ENCODE data around the gene ACOT7. TPM values are rescaled to one million over a fixed set of nuclear protein-coding genes. Genes with fewer than 3 reads are reported as not detected.

ACOT7 gene
- total RNA-seq, 1 experiment from 2014 or later: 120 TPM

DNA sequence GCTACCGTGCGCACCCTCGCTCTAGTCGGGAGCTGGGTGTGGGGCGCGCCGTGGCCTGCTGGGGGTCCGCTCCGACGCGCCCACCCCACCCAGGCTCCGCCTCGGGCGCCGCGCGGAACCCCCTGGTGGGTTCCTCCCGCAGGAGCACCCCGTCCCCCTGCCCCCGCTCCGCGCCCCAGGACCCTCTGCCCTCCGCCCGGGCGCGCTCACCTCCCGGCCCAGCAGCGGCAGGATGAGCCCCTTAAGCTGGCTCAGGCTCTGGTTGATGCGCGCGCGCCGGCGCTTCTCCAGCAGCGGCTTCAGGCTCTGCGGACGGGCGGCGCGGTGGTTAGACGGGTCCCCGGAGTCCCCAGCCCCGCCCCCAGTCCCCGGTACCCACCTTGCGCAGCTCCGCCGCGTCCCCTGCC lies 25.8 kb upstream of the ACOT7 start:
- Histone ChIP-seq H3K4me3 (ENCODE audit: low read depth in 2 of 2, low read length in 2 of 2) (peak overlapping the region; percentile 41 to 45), H3K4me1 (ENCODE audit: control insufficient read depth, insufficient read depth, low read length) (peaks cover 23% of the 10 kb centered on the region), H3K27me3 (ENCODE audit: control insufficient read depth, insufficient read depth, low read length) (no peaks in the 10 kb centered on the region), H3K36me3 (ENCODE audit: control insufficient read depth, insufficient read depth, low read length) (no peaks in the 10 kb centered on the region; the same call in 1 of the 2 replicates), H3K27ac (ENCODE audit: low read length) (no peak overlapping the region), H3K9me3 (ENCODE audit: control insufficient read depth, insufficient read depth, low read depth, low read length) (no peaks in the 10 kb centered on the region)
- ChIA-PET POLR2A (interaction anchor here (0.6 kb wide), 2 partner anchors 184 to 1630 kb away, joined by 3 to 7 read pairs; no protein-coding TSS in a partner anchor), CTCF (interaction anchor here (0.5 to 1.8 kb wide), 5 partner anchors 18 to 214 kb away, joined by 3 to 11 read pairs (median 4); no protein-coding TSS in a partner anchor)
- no TSS peak for BruUV-seq (replicated peaks)
- in situ Hi-C loops (cut with HindIII; ENCODE audit: low pct_unique_long_range_greater_than_20kb, low sequenced_read_pairs): no loop called here
- TF ChIP-seq REST (IDR thresholded peaks at IDR 0.05; ENCODE audit: insufficient read depth in 1 of 2, low read depth in 2 of 2, low read length in 1 of 2): no peak
- no peak for TF ChIP-seq SIN3A (IDR thresholded peaks at IDR 0.05; ENCODE audit: borderline replicate concordance, insufficient read depth, low read depth, low read length)
- TF ChIP-seq, protein P1, sequence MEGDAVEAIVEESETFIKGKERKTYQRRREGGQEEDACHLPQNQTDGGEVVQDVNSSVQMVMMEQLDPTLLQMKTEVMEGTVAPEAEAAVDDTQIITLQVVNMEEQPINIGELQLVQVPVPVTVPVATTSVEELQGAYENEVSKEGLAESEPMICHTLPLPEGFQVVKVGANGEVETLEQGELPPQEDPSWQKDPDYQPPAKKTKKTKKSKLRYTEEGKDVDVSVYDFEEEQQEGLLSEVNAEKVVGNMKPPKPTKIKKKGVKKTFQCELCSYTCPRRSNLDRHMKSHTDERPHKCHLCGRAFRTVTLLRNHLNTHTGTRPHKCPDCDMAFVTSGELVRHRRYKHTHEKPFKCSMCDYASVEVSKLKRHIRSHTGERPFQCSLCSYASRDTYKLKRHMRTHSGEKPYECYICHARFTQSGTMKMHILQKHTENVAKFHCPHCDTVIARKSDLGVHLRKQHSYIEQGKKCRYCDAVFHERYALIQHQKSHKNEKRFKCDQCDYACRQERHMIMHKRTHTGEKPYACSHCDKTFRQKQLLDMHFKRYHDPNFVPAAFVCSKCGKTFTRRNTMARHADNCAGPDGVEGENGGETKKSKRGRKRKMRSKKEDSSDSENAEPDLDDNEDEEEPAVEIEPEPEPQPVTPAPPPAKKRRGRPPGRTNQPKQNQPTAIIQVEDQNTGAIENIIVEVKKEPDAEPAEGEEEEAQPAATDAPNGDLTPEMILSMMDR (IDR thresholded peaks at IDR 0.05): no peak
- no peak for TF ChIP-seq TCF7L2 (IDR thresholded peaks at IDR 0.05; ENCODE audit: low read depth, low read length)
- no peak for TF ChIP-seq POLR2AphosphoS5 (IDR thresholded peaks at IDR 0.05; ENCODE audit: low read depth, low read length)
- intact Hi-C loops (cut with micrococcal nuclease; ENCODE audit: unreplicated experiment): no loop called here
- ATAC-seq: peak; percentile 54
- DNase-seq (ENCODE audit: low read depth, low spot score): no peak

DNA sequence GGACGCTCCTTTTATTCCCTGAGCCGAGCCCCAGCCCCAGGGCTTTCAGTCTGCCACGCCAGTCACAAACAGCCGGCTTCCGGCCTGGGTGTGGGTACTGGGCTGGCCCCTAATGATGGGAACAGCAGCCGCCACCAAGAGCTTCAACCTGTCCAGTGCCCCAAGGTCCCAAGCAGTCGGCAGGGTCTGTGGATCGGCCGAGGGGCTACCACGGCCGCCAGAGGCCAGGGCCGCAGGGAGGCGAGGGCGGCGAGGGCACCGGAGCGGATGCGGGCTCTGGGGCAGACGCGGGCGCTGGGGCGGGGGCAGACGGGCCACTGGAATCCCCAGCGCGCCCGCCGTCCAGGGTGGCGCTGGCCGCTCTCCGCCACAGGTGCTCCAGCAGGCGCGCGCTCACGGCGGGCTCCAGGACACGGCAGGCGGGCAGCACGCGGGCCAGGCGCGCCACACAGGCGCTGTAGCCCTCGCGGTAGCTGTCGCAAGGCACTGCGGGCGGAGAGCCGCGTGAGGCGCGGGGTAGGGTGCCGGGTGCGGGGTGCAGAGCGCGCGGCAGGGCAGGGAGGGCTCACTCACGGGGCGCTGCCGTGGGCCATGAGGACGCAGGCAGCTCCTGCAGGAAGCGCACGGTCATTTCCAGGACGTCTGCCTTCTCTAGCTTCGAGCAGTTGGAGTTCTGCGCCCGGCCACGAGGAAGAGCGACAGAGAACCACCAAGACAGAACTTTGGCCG lies 25.3 kb upstream of the ACOT7 start:
- in situ Hi-C loops (cut with HindIII; ENCODE audit: low pct_unique_long_range_greater_than_20kb, low sequenced_read_pairs): no loop called here
- H3K27ac ChIP-seq (ENCODE audit: low read length): no peak overlapping the region
- no peak for DNase-seq (ENCODE audit: low read depth, low spot score)

More for the DNA sequence above, 25.3 kb upstream of the ACOT7 start:
- intact Hi-C loops (cut with micrococcal nuclease; ENCODE audit: unreplicated experiment): no loop called here
- Histone ChIP-seq H3K4me1 (ENCODE audit: control insufficient read depth, insufficient read depth, low read length) (peaks cover 21% of the 10 kb centered on the region), H3K9me3 (ENCODE audit: control insufficient read depth, insufficient read depth, low read depth, low read length) (no peaks in the 10 kb centered on the region), H3K36me3 (ENCODE audit: control insufficient read depth, insufficient read depth, low read length) (no peaks in the 10 kb centered on the region; the same call in 1 of the 2 replicates), H3K27me3 (ENCODE audit: control insufficient read depth, insufficient read depth, low read length) (no peaks in the 10 kb centered on the region), H3K4me3 (ENCODE audit: low read depth in 2 of 2, low read length in 2 of 2) (peak overlapping the region; percentile 41 to 45)
- ChIA-PET POLR2A (interaction anchor here (0.6 kb wide), 1 partner anchor 184 kb away, joined by 3 read pairs; no protein-coding TSS in a partner anchor), CTCF (interaction anchor here (0.5 to 1.8 kb wide), 3 partner anchors 17 to 213 kb away, joined by 4 to 11 read pairs (median 5); no protein-coding TSS in a partner anchor)
- ATAC-seq: peak; percentile 4; the same call in 1 of the 2 replicates
- TF ChIP-seq, protein P1 (IDR thresholded peaks at IDR 0.05): no peak
- no peak for TF ChIP-seq REST (IDR thresholded peaks at IDR 0.05; ENCODE audit: insufficient read depth in 1 of 2, low read depth in 2 of 2, low read length in 1 of 2)
- TF ChIP-seq TCF7L2 (IDR thresholded peaks at IDR 0.05; ENCODE audit: low read depth, low read length): no peak
- no peak for TF ChIP-seq SIN3A (IDR thresholded peaks at IDR 0.05; ENCODE audit: borderline replicate concordance, insufficient read depth, low read depth, low read length)
- no peak for TF ChIP-seq POLR2AphosphoS5 (IDR thresholded peaks at IDR 0.05; ENCODE audit: low read depth, low read length)
- no TSS peak for BruUV-seq (replicated peaks)

Data from Panc1 (cell line).